NCI-H345 treated with DMSO at 0.1 percent for 48 hours (cell line): ENCODE results near the gene ABCA2.
"Not testable (repeated sequence)": the region's sequence is repeated elsewhere in the genome, so short reads cannot be mapped to it uniquely, and the experiment has no call there.

Experiments used
- DNase-seq: peaks from one replicate; lab custom pipeline; 2025; ENCODE audit not compliant: unreplicated experiment; lab: John Stamatoyannopoulos, UW

Gene ABCA2

GRCh38 chr9:137016436-137016835 is 11.6 kb downstream of the ABCA2 start:
- DNase-seq: no peak

GRCh38 chr9:137015976-137016375 is 12.1 kb downstream of the ABCA2 start:
- DNase-seq: no peak

GRCh38 chr9:137015540-137015930 is 12.5 kb downstream of the ABCA2 start:
- DNase-seq: no peak

- no peak for DNase-seq
These were observed 13.1 kb downstream of the ABCA2 start for GRCh38 chr9:137014776-137015539.

GRCh38 chr9:137014166-137014565 is 13.9 kb downstream of the ABCA2 start:
- no peak for DNase-seq

GRCh38 chr9:137013571-137013940 is 14.5 kb downstream of the ABCA2 start:
- no peak for DNase-seq

- no peak for DNase-seq
These were observed 15.1 kb downstream of the ABCA2 start for GRCh38 chr9:137012694-137013570.

- no peak for DNase-seq
These were observed 15.9 kb downstream of the ABCA2 start for GRCh38 chr9:137011907-137012675.

GRCh38 chr9:137011156-137011555 is 16.9 kb downstream of the ABCA2 start:
- no peak for DNase-seq

- DNase-seq: no peak
These were observed 17.9 kb downstream of the ABCA2 start for GRCh38 chr9:137009938-137010732.

GRCh38 chr9:137009217-137009616 is 18.8 kb downstream of the ABCA2 start:
- no peak for DNase-seq

- no peak for DNase-seq
These were observed 19.7 kb downstream of the ABCA2 start for GRCh38 chr9:137008312-137008711.

GRCh38 chr9:137007816-137008270 is 20.2 kb downstream of the ABCA2 start:
- no peak for DNase-seq

GRCh38 chr9:137007108-137007815 is 20.8 kb downstream of the ABCA2 start:
- DNase-seq: no peak

- no peak for DNase-seq
These were observed 21.7 kb downstream of the ABCA2 start for GRCh38 chr9:137006116-137007003.

- DNase-seq: not testable (repeated sequence)
These were observed 23.8 kb downstream of the ABCA2 start for GRCh38 chr9:137004285-137004684.

- DNase-seq: no peak
These were observed 25.4 kb downstream of the ABCA2 start for GRCh38 chr9:137002646-137003041.

- no peak for DNase-seq
These were observed 26.0 kb downstream of the ABCA2 start for GRCh38 chr9:137001857-137002645.
